Measurements from ENCODE around the gene DCDC2B. TPM values are rescaled to one million over a fixed set of nuclear protein-coding genes. Genes with fewer than 3 reads are reported as not detected.

The DCDC2B gene
- total and polyA plus RNA-seq, 9 of the 15 experiments (the other 6 are each of a cell fraction or from before 2014, with no cell fraction given), result not detected

GRCh38 chr1:32200226-32201010 is 8.5 kb upstream of the DCDC2B start, which contains the start of gene CCDC28B:
Gene CCDC28B, plus strand, starts transcription at chr1:32200595. Its CDS starts 1,341 bp downstream, at chr1:32201936.
- no peaks in the 10 kb centered on the region; the same call in none of the 2 replicates for H4K20me1 ChIP-seq (replicated peaks; ENCODE audit: control insufficient read depth, insufficient read depth, low read length)
- H3K4me1 ChIP-seq (replicated peaks in 1 of 2; ENCODE audit: control insufficient read depth in 2 of 2, insufficient read depth in 2 of 2, low read length in 2 of 2), result peaks cover 20 to 46% of the 10 kb centered on the region in 2 experiments
- intact Hi-C loops (cut with micrococcal nuclease), result no loop called here
- H3K27ac ChIP-seq (ENCODE audit: extremely low read depth, low read depth, low read length), result peak within 1 kb of the TSS; percentile 75
- in situ Hi-C loops (cut with MboI), result no loop called here
- BruUV-seq (replicated peaks), result no TSS peak
- peak; percentile 65 for ATAC-seq
- peak within 1 kb of the TSS; percentile 69 to 89 for H3K9ac ChIP-seq (ENCODE audit: insufficient read depth in 1 of 2, low read depth in 2 of 2, low read length in 2 of 2)
- no peaks in the 10 kb centered on the region for H3K9me3 ChIP-seq (replicated peaks; ENCODE audit: control insufficient read depth, insufficient read depth, low read depth, low read length)
- peaks cover 13% of the 10 kb centered on the region; the same call in 2 of the 3 replicates for H3K79me2 ChIP-seq (ENCODE audit: control insufficient read depth, insufficient read depth, low read length)
- no peaks in the 10 kb centered on the region for H3K27me3 ChIP-seq (ENCODE audit: control insufficient read depth in 2 of 2, insufficient read depth in 2 of 2, low read length in 2 of 2)
- ChIA-PET POLR2A (interaction anchor here (0.6 to 10.8 kb wide), 20 partner anchors 8 to 457 kb away, joined by 3 to 201 read pairs (median 4); partner anchors contain the start of genes DCDC2B, KPNA6, MARCKSL1 and TMEM39B), CTCF (ENCODE audit: low intra/inter-chr PET ratio) (interaction anchor here (0.6 kb wide), 1 partner anchor 99 kb away, joined by 3 read pairs; no protein-coding TSS in a partner anchor)
- peaks cover 32% of the 10 kb centered on the region for H3K36me3 ChIP-seq (ENCODE audit: control insufficient read depth, insufficient read depth, low read length)
- H3K9me1 ChIP-seq (ENCODE audit: control insufficient read depth, insufficient read depth, low read length), result peaks cover 3% of the 10 kb centered on the region
- under 1% methylated on average over 34 of the region's 34 CpGs for WGBS (ENCODE audit: insufficient coverage, low coverage, missing lambda C conversion rate)
- peak; percentile 68 to 82 (median 74) for DNase-seq (ENCODE audit: extremely low read depth in 1 of 4, low spot score in 3 of 4)
- FAIRE-seq, result peak; percentile 96
- peak within 1 kb of the TSS; percentile 97 for H2AFZ ChIP-seq (ENCODE audit: low read depth, low read length)
- peak within 1 kb of the TSS; percentile 90 for H3K4me2 ChIP-seq (ENCODE audit: insufficient read depth, low read length)
- H3K4me3 ChIP-seq, result peak within 1 kb of the TSS; percentile 49
- TF ChIP-seq, protein P1, sequence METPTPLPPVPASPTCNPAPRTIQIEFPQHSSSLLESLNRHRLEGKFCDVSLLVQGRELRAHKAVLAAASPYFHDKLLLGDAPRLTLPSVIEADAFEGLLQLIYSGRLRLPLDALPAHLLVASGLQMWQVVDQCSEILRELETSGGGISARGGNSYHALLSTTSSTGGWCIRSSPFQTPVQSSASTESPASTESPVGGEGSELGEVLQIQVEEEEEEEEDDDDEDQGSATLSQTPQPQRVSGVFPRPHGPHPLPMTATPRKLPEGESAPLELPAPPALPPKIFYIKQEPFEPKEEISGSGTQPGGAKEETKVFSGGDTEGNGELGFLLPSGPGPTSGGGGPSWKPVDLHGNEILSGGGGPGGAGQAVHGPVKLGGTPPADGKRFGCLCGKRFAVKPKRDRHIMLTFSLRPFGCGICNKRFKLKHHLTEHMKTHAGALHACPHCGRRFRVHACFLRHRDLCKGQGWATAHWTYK (CRISPR knock-in tag; IDR thresholded peaks at IDR 0.05), result no peak
- peak; percentile 21; the same call in 1 of the 2 replicates for TF ChIP-seq ZNF197 (CRISPR knock-in tag; IDR thresholded peaks at IDR 0.05; ENCODE audit: low read depth)
- 0 out of 2 replicates have a peak, but pooled peaks have one; percentile 39 for TF ChIP-seq OTX1 (CRISPR knock-in tag; IDR thresholded peaks at IDR 0.05)
- TF ChIP-seq LARP7 (IDR thresholded peaks at IDR 0.05), result no peak
- no peak for TF ChIP-seq NR2C2 (CRISPR knock-in tag; IDR thresholded peaks at IDR 0.05)
- TF ChIP-seq NR2C2 (tag; IDR thresholded peaks at IDR 0.05), result peak; percentile 70; the same call in 1 of the 2 replicates
- TF ChIP-seq HLTF (IDR thresholded peaks at IDR 0.05), result no peak
- 0 out of 2 replicates have a peak, but pooled peaks have one; percentile 24 for TF ChIP-seq ZFX (CRISPR knock-in tag; IDR thresholded peaks at IDR 0.05)
- TF ChIP-seq ZFP36 (IDR thresholded peaks at IDR 0.05; ENCODE audit: low read depth, low read length, partially characterized antibody), result no peak
- peak; percentile 55 for TF ChIP-seq XRCC5 (IDR thresholded peaks at IDR 0.05; ENCODE audit: low read depth, low read length)
- TF ChIP-seq HDGF (IDR thresholded peaks at IDR 0.05), result peak; percentile 44; the same call in 1 of the 2 replicates
- TF ChIP-seq ZNF507 (tag; conservative IDR thresholded peaks at IDR 0.05), result no peak
- peak; percentile 99 for TF ChIP-seq L3MBTL2 (IDR thresholded peaks at IDR 0.05)
- no peak for TF ChIP-seq E2F3 (CRISPR knock-in tag; IDR thresholded peaks at IDR 0.05)
- TF ChIP-seq HNRNPLL (IDR thresholded peaks at IDR 0.05; ENCODE audit: low read depth, low read length, poor library complexity, severe bottlenecking), result no peak
- peak; percentile 5; the same call in 1 of the 2 replicates for TF ChIP-seq RB1 (IDR thresholded peaks at IDR 0.05; ENCODE audit: low read depth)
- TF ChIP-seq YBX1 (IDR thresholded peaks at IDR 0.05), result no peak
- TF ChIP-seq ZC3H11A (IDR thresholded peaks at IDR 0.05; ENCODE audit: low read depth, low read length), result peak; percentile 35; the same call in 1 of the 2 replicates
- 0 out of 2 replicates have a peak, but pooled peaks have one; percentile 42 for TF ChIP-seq THAP12 (CRISPR knock-in tag; IDR thresholded peaks at IDR 0.05)

Data from K562 (cell line).